ENCODE data around the gene TFAP2E.

TFAP2E gene

GRCh38 chr1:35619237-35620121, 46.4 kb downstream of the TFAP2E start:
- TF ChIP-seq CTCF (IDR thresholded peaks at IDR 0.05; ENCODE audit: control extremely low read depth, extremely low read depth, low read depth, missing control alignments), result no peak
- POLR2A ChIA-PET, result no interaction called here
- CTCF ChIA-PET, result interaction anchor here (0.6 to 1.8 kb wide), 3 partner anchors 18 to 169 kb away, joined by 3 to 7 read pairs (median 3); no protein-coding TSS in a partner anchor

GRCh38 chr1:35622510-35623178, 49.5 kb downstream of the TFAP2E start:
- POLR2A ChIA-PET, result no interaction called here
- DNase-seq (ENCODE audit: extremely low spot score), result no peak
- no peak for TF ChIP-seq CTCF (IDR thresholded peaks at IDR 0.05; ENCODE audit: control extremely low read depth, extremely low read depth, low read depth, missing control alignments)
- CTCF ChIA-PET, result no interaction called here

More at GRCh38 chr1:35619237-35620121, 46.4 kb downstream of the TFAP2E start:
- no peak for DNase-seq (ENCODE audit: extremely low spot score)

GRCh38 chr1:35623832-35624231, 50.7 kb downstream of the TFAP2E start:
- POLR2A ChIA-PET, result no interaction called here
- TF ChIP-seq CTCF (IDR thresholded peaks at IDR 0.05; ENCODE audit: control extremely low read depth, extremely low read depth, low read depth, missing control alignments), result no peak
- CTCF ChIA-PET, result interaction anchor here (0.6 to 1.7 kb wide), 2 partner anchors 13 to 21 kb away, joined by 3 to 5 read pairs; no protein-coding TSS in a partner anchor
- DNase-seq (ENCODE audit: extremely low spot score), result no peak

- CTCF ChIA-PET, result interaction anchor here (1.4 to 2.2 kb wide), 2 partner anchors 9 to 21 kb away, joined by 5 to 9 read pairs; no protein-coding TSS in a partner anchor
- no peak for DNase-seq (ENCODE audit: extremely low spot score)
- POLR2A ChIA-PET, result no interaction called here
Observed at GRCh38 chr1:35629051-35629450, 55.9 kb downstream of the TFAP2E start.

DNA sequence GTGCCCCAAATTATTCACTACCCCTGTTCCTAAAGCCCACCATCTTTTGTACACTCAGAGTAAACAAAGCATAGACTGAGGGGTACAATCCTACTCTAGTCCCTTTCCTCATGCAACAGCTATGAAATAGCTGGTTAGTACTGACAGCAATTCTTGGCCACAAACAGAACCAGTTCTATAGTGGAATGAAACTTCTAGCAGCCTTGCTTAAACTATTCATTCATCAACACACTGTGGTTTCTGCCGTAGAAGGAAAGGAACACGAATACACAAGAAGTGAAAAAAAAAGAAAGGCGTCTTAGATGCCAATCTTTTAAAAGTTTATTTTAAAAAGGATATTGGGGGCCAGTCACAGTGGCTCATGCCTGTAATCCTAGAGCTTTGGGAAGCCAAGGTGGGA, 58.3 kb downstream of the TFAP2E start:
- ChIA-PET POLR2A (interaction anchor here (0.8 kb wide), 1 partner anchor 53 kb away, joined by 3 read pairs; no protein-coding TSS in a partner anchor), CTCF (no interaction called here)
- TF ChIP-seq CTCF (IDR thresholded peaks at IDR 0.05; ENCODE audit: control extremely low read depth, extremely low read depth, low read depth, missing control alignments), result no peak
- no peak for DNase-seq (ENCODE audit: extremely low spot score)

More at GRCh38 chr1:35629051-35629450, 55.9 kb downstream of the TFAP2E start:
- TF ChIP-seq CTCF (IDR thresholded peaks at IDR 0.05; ENCODE audit: control extremely low read depth, extremely low read depth, low read depth, missing control alignments), result no peak

DNA sequence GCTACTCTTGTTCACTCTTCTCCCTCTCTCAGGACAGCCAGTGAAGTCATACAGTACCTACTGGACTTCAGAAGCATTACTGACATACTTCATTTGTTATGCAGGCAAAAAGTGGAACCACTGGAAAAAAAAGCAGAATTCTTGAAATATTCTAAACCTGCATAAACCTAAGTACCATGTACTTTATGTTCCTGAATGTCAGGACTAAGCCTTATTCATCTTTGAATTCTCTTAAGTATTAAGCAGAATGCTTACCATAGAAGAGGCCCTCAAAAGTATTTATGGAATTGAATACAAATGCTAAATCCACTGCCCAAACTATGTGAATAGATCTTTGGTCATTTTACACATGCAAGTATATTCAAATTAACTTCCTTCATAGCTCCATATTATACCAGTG, 60.4 kb downstream of the TFAP2E start:
- no peak for TF ChIP-seq CTCF (IDR thresholded peaks at IDR 0.05; ENCODE audit: control extremely low read depth, extremely low read depth, low read depth, missing control alignments)
- CTCF ChIA-PET, result interaction anchor here (1.0 to 2.1 kb wide), 4 partner anchors 12 to 94 kb away, joined by 3 to 5 read pairs (median 4); no protein-coding TSS in a partner anchor
- no peak for DNase-seq (ENCODE audit: extremely low spot score)
- POLR2A ChIA-PET, result no interaction called here

Measured in GM10248 (cell line).